Right atrium auricular region (tissue), 2 donors: ENCODE data around the gene DFFB. TPM values are rescaled to one million over a fixed set of nuclear protein-coding genes. Genes with fewer than 3 reads are reported as not detected.

ENCODE experiments used
- DNase-seq: peaks from one replicate; pipeline ENCODE4 v3.0.0-alpha.2; 2019; ENCODE audit warnings: low spot score
- H3K27ac ChIP-seq, 2 donors: fragments of 200-600 bp; sonication (generic); 1 replicate in 1 of 2; 2 replicates in 1 of 2; pipeline ENCODE4 v1.5.1; 2016 to 2019
- H3K27me3 ChIP-seq, 2 donors: fragments of 200-600 bp; sonication (generic); one replicate each; pipeline versions ENCODE4 v1.5.1 to v1.6.0; 2017 to 2019
- H3K36me3 ChIP-seq: fragments of 200-600 bp; sonication (generic); one replicate; pipeline ENCODE4 v1.5.1; 2016
- H3K4me1 ChIP-seq, 2 donors: fragments of 200-600 bp; sonication (generic); one replicate each; pipeline versions ENCODE4 v1.5.1 to v1.6.0; 2017 to 2019
- H3K4me3 ChIP-seq, 2 donors: fragments of 200-600 bp; sonication (generic); 1 replicate in 1 of 2; 2 replicates in 1 of 2; pipeline ENCODE4 v1.5.1; 2017 to 2019; ENCODE audit warnings: mild to moderate bottlenecking in 1 of 2, moderate library complexity in 1 of 2
- H3K9me3 ChIP-seq, 2 donors: fragments of 200-600 bp; sonication (generic); one replicate each; pipeline ENCODE4 v1.5.1; 2019
- CTCF ChIP-seq, 2 donors: fragments of 200-600 bp; sonication (generic); IDR thresholded peaks; one replicate each; pipeline ENCODE4 v1.5.1; 2019; ENCODE audit warnings: antibody characterized with exemption in 2 of 2
- total RNA-seq, 2 donors: library from RNA; depleted of rRNA; stranded (reverse); fragments of >200 nt; gene quantifications; one replicate each; pipeline ENCODE4 v1.1.0, GENCODE V29; 2016

Gene DFFB
- total RNA-seq, 2 donors from 2014 or later = 3.2 to 5.3 TPM

GRCh38 chr1:3890389-3891328, 33.4 kb downstream of the DFFB start:
- Histone ChIP-seq H3K9me3 (no peaks in the 10 kb centered on the region), H3K4me1 (peaks cover 0 to 5% of the 10 kb centered on the region in 2 donors), H3K4me3 (no peak overlapping the region), H3K27me3 (no peaks in the 10 kb centered on the region), H3K27ac (no peak overlapping the region), H3K36me3 (peaks cover 60% of the 10 kb centered on the region)
- no peak for TF ChIP-seq CTCF (IDR thresholded peaks at IDR 0.05)
- no peak for DNase-seq

GRCh38 chr1:3891329-3891865, 34.1 kb downstream of the DFFB start:
- DNase-seq = no peak
- no peak for TF ChIP-seq CTCF (IDR thresholded peaks at IDR 0.05)
- Histone ChIP-seq H3K27ac (no peak overlapping the region), H3K27me3 (no peaks in the 10 kb centered on the region), H3K4me1 (peaks cover 0 to 5% of the 10 kb centered on the region in 2 donors), H3K4me3 (no peak overlapping the region), H3K36me3 (peaks cover 53% of the 10 kb centered on the region), H3K9me3 (no peaks in the 10 kb centered on the region)

GRCh38 chr1:3892748-3893147, 35.5 kb downstream of the DFFB start:
- Histone ChIP-seq H3K4me3 (no peak overlapping the region), H3K4me1 (peaks cover 0 to 5% of the 10 kb centered on the region in 2 donors), H3K36me3 (peaks cover 43% of the 10 kb centered on the region), H3K27ac (no peak overlapping the region), H3K9me3 (peaks cover 0 to 3% of the 10 kb centered on the region in 2 donors), H3K27me3 (no peaks in the 10 kb centered on the region)
- no peak for DNase-seq
- TF ChIP-seq CTCF (IDR thresholded peaks at IDR 0.05) = no peak

- H3K4me3 ChIP-seq = no peak overlapping the region
- H3K9me3 ChIP-seq = peaks cover 0 to 8% of the 10 kb centered on the region in 2 donors
- H3K27ac ChIP-seq = no peak overlapping the region
- H3K27me3 ChIP-seq = no peaks in the 10 kb centered on the region
- H3K4me1 ChIP-seq = peaks cover 0 to 5% of the 10 kb centered on the region in 2 donors
- no peak for DNase-seq
- peaks cover 39% of the 10 kb centered on the region for H3K36me3 ChIP-seq
- TF ChIP-seq CTCF (IDR thresholded peaks at IDR 0.05) = no peak
Observed at GRCh38 chr1:3893190-3893589, 35.9 kb downstream of the DFFB start.

- TF ChIP-seq CTCF (IDR thresholded peaks at IDR 0.05) = no peak
- Histone ChIP-seq H3K4me3 (no peak overlapping the region), H3K27ac (no peak overlapping the region), H3K4me1 (peaks cover 0 to 13% of the 10 kb centered on the region in 2 donors), H3K36me3 (peaks cover 25% of the 10 kb centered on the region), H3K27me3 (no peaks in the 10 kb centered on the region), H3K9me3 (peaks cover 0 to 9% of the 10 kb centered on the region in 2 donors)
- no peak for DNase-seq
Observed at GRCh38 chr1:3894626-3895278, 37.5 kb downstream of the DFFB start.
